ENCODE measurements around the gene ICAM2.
"Not testable (repeated sequence)": the region's sequence is repeated elsewhere in the genome, so short reads cannot be mapped to it uniquely, and the experiment has no call there.

The ICAM2 gene

GRCh38 chr17:63986821-63987220, 33.6 kb downstream of the ICAM2 start:
- no peak for DNase-seq
- intact Hi-C loops (cut with DNase I): no loop called here

- DNase-seq: no peak
- intact Hi-C loops (cut with DNase I): no loop called here
Observed at GRCh38 chr17:63985387-63986140, 34.9 kb downstream of the ICAM2 start.

- intact Hi-C loops (cut with DNase I): no loop called here
- peak in 2 of 42 donors; percentile 36 to 48 for DNase-seq
Observed at GRCh38 chr17:63984651-63985386, 35.6 kb downstream of the ICAM2 start.

GRCh38 chr17:63984236-63984635, 36.2 kb downstream of the ICAM2 start:
- no peak for DNase-seq
- intact Hi-C loops (cut with DNase I): no loop called here

- intact Hi-C loops (cut with DNase I): no loop called here
- peak in 1 of 42 donors; percentile 34 for DNase-seq
Observed at GRCh38 chr17:63983320-63983719, 37.1 kb downstream of the ICAM2 start.

GRCh38 chr17:63982641-63983040, 37.8 kb downstream of the ICAM2 start:
- DNase-seq; intact Hi-C loops (cut with DNase I): not testable (repeated sequence)

- no peak for DNase-seq
Observed at GRCh38 chr17:63978272-63979200, 41.9 kb downstream of the ICAM2 start.

GRCh38 chr17:63976702-63977101, 43.7 kb downstream of the ICAM2 start:
- no peak for DNase-seq
- intact Hi-C loops (cut with DNase I): no loop called here

More at GRCh38 chr17:63978272-63979200, 41.9 kb downstream of the ICAM2 start:
- intact Hi-C loops (cut with DNase I): no loop called here

- intact Hi-C loops (cut with DNase I): no loop called here
- DNase-seq: no peak
Observed at GRCh38 chr17:63975541-63976092, 44.8 kb downstream of the ICAM2 start.

- peak in 1 of 42 donors; percentile 25 for DNase-seq
Observed at GRCh38 chr17:63974594-63975192, 45.7 kb downstream of the ICAM2 start.

GRCh38 chr17:63973930-63974593, 46.4 kb downstream of the ICAM2 start:
- no peak for DNase-seq

More at GRCh38 chr17:63974594-63975192, 45.7 kb downstream of the ICAM2 start:
- intact Hi-C loops (cut with DNase I): no loop called here

GRCh38 chr17:63973247-63973646, 47.2 kb downstream of the ICAM2 start:
- intact Hi-C loops (cut with DNase I): no loop called here
- DNase-seq: no peak

More at GRCh38 chr17:63973930-63974593, 46.4 kb downstream of the ICAM2 start:
- intact Hi-C loops (cut with DNase I): no loop called here

- DNase-seq: no peak
Observed at GRCh38 chr17:63972796-63973195, 47.6 kb downstream of the ICAM2 start, which contains the start of gene SCN4A. Gene SCN4A (minus strand): TSS chr17:63972918. CDS start chr17:63972841, 77 bp downstream.

GRCh38 chr17:63969278-63969677, 51.2 kb downstream of the ICAM2 start:
- no peak for DNase-seq
- intact Hi-C loops (cut with DNase I): no loop called here

More at GRCh38 chr17:63972796-63973195, 47.6 kb downstream of the ICAM2 start, which contains the start of gene SCN4A:
- intact Hi-C loops (cut with DNase I): no loop called here

- DNase-seq: no peak
- intact Hi-C loops (cut with DNase I): no loop called here
Observed at GRCh38 chr17:63967953-63968352, 52.5 kb downstream of the ICAM2 start.

GRCh38 chr17:63966646-63967264, 53.7 kb downstream of the ICAM2 start:
- DNase-seq: no peak
- intact Hi-C loops (cut with DNase I): no loop called here

- intact Hi-C loops (cut with DNase I): no loop called here
- no peak for DNase-seq
Observed at GRCh38 chr17:63963123-63963522, 57.3 kb downstream of the ICAM2 start.

Data from head of caudate nucleus (tissue), 42 donors.